ENCODE measurements around the gene ZDBF2. TPM values are rescaled to one million over a fixed set of nuclear protein-coding genes. Genes with fewer than 3 reads are reported as not detected.

ZDBF2 gene
- total RNA-seq, 1 donor from 2014 or later: 8.1 TPM

- DNase-seq (no peak), ATAC-seq (peak; percentile 83 to 91)
- intact Hi-C loops (cut with DNase I): no loop called here
- Histone ChIP-seq H3K27ac (no peak overlapping the region), H3K36me3 (no peaks in the 10 kb centered on the region), H3K4me3 (no peak overlapping the region), H3K4me1 (no peaks in the 10 kb centered on the region), H3K27me3 (ENCODE audit: low read depth) (peaks cover 25% of the 10 kb centered on the region), H3K9me3 (no peaks in the 10 kb centered on the region)
- TF ChIP-seq CTCF (IDR thresholded peaks at IDR 0.05): no peak
Observed at GRCh38 chr2:206245265-206245672, 29.2 kb upstream of the ZDBF2 start.

- Histone ChIP-seq H3K27me3 (ENCODE audit: low read depth) (peaks cover 73% of the 10 kb centered on the region), H3K36me3 (no peaks in the 10 kb centered on the region), H3K27ac (no peak overlapping the region), H3K9me3 (no peaks in the 10 kb centered on the region), H3K4me3 (peak overlapping the region; percentile 19), H3K4me1 (no peaks in the 10 kb centered on the region)
- DNase-seq (no peak), ATAC-seq (peak; percentile 24 to 34)
- intact Hi-C loops (cut with DNase I): no loop called here
- no peak for TF ChIP-seq CTCF (IDR thresholded peaks at IDR 0.05)
Observed at GRCh38 chr2:206250041-206250897, 24.2 kb upstream of the ZDBF2 start.

GRCh38 chr2:206253125-206253776, 21.2 kb upstream of the ZDBF2 start:
- Histone ChIP-seq H3K4me3 (no peak overlapping the region), H3K27ac (no peak overlapping the region), H3K4me1 (no peaks in the 10 kb centered on the region), H3K36me3 (no peaks in the 10 kb centered on the region), H3K9me3 (no peaks in the 10 kb centered on the region), H3K27me3 (ENCODE audit: low read depth) (peaks cover 94% of the 10 kb centered on the region)
- DNase-seq: no peak
- intact Hi-C loops (cut with DNase I): no loop called here
- ATAC-seq: no peak
- no peak for TF ChIP-seq CTCF (IDR thresholded peaks at IDR 0.05)

- no peak for ATAC-seq
- intact Hi-C loops (cut with DNase I): no loop called here
- peaks cover 98% of the 10 kb centered on the region for H3K27me3 ChIP-seq (ENCODE audit: low read depth)
Observed at GRCh38 chr2:206253777-206254166, 20.7 kb upstream of the ZDBF2 start.

GRCh38 chr2:206255003-206255402, 19.5 kb upstream of the ZDBF2 start:
- no peak overlapping the region for H3K27ac ChIP-seq
- H3K4me3 ChIP-seq: no peak overlapping the region
- no peaks in the 10 kb centered on the region for H3K4me1 ChIP-seq
- intact Hi-C loops (cut with DNase I): no loop called here
- no peaks in the 10 kb centered on the region for H3K9me3 ChIP-seq
- no peak for DNase-seq
- H3K36me3 ChIP-seq: no peaks in the 10 kb centered on the region
- no peak for ATAC-seq
- no peak for TF ChIP-seq CTCF (IDR thresholded peaks at IDR 0.05)
- H3K27me3 ChIP-seq (ENCODE audit: low read depth): peaks cover 98% of the 10 kb centered on the region

More at GRCh38 chr2:206253777-206254166, 20.7 kb upstream of the ZDBF2 start:
- Histone ChIP-seq H3K27ac (no peak overlapping the region), H3K36me3 (no peaks in the 10 kb centered on the region), H3K4me1 (no peaks in the 10 kb centered on the region), H3K4me3 (no peak overlapping the region), H3K9me3 (no peaks in the 10 kb centered on the region)
- DNase-seq: no peak
- TF ChIP-seq CTCF (IDR thresholded peaks at IDR 0.05): no peak
